OCI-LY3 (cell line): ENCODE measurements around the gene CACNA2D3.

Source experiments
- CTCF ChIP-seq: fragments of 200-600, 300-600 bp; sonication (generic); IDR thresholded peaks from 2 replicates; pipeline ENCODE4 v1.5.1; 2014; ENCODE audit warnings: antibody characterized with exemption, low read length, low read depth
- EZH2phosphoT487 ChIP-seq: fragments of 200-600 bp; shearing (Covaris generic); IDR thresholded peaks from 2 replicates; pipeline ENCODE4 v1.6.1; 2018; ENCODE audit warnings: antibody characterized with exemption, mixed run types, low read depth

- TF ChIP-seq CTCF (no peak), EZH2phosphoT487 (no peak)
Measured at GRCh38 chr3:54917174-54917573, 794.8 kb downstream of the CACNA2D3 start.
